GM23338 (cell line): ENCODE measurements around the gene DHRS12.

Experiments
- CREB1 ChIP-seq: fragments of 250-450 bp; sonication (Bioruptor Pico); IDR thresholded peaks from 2 replicates; pipeline ENCODE4 v1.5.0; 2020; ENCODE audit warnings: low read depth, mild to moderate bottlenecking, moderate library complexity
- CTCF ChIP-seq, 2 experiments: fragments of 200-600 bp in 1 of 2; sonication (generic) in 1 of 2; conservative IDR thresholded peaks; 2 replicates each; pipeline versions ENCODE4 v1.5.1 to v1.6.1; 2016 to 2017; ENCODE audit warnings: antibody characterized with exemption in 2 of 2, low read depth in 2 of 2, mild to moderate bottlenecking in 2 of 2, moderate library complexity in 1 of 2
- ETS1 ChIP-seq: IDR thresholded peaks from 2 replicates; pipeline ENCODE4 v1.6.1; 2016; ENCODE audit warnings: antibody characterized with exemption
- EZH2 ChIP-seq: fragments of 200-600 bp; sonication (generic); IDR thresholded peaks from one replicate; pipeline ENCODE4 v1.8.0; 2017; ENCODE audit warnings: antibody characterized with exemption, mild to moderate bottlenecking, low read depth; ENCODE audit not compliant: unreplicated experiment
- EZH2phosphoT487 ChIP-seq: fragments of 200-600 bp; sonication (generic); IDR thresholded peaks from one replicate; pipeline ENCODE4 v1.8.1; 2018; ENCODE audit warnings: antibody characterized with exemption; ENCODE audit not compliant: unreplicated experiment
- JUNB ChIP-seq: IDR thresholded peaks from one replicate; pipeline ENCODE4 v1.6.1; 2016; ENCODE audit warnings: antibody characterized with exemption; ENCODE audit not compliant: unreplicated experiment
- NANOG ChIP-seq: IDR thresholded peaks from 2 replicates; pipeline ENCODE4 v1.6.1; 2016; ENCODE audit warnings: antibody characterized with exemption, borderline replicate concordance
- POLR2AphosphoS5 ChIP-seq: IDR thresholded peaks from 2 replicates; pipeline ENCODE4 v1.6.1; 2016; ENCODE audit warnings: antibody characterized with exemption, low read depth
- STAT1 ChIP-seq: IDR thresholded peaks from one replicate; pipeline ENCODE4 v1.6.1; 2016; ENCODE audit warnings: antibody characterized with exemption; ENCODE audit not compliant: unreplicated experiment
- ZNF462 ChIP-seq: fragments of 250-450 bp; sonication (Bioruptor Pico); IDR thresholded peaks from 2 replicates; pipeline ENCODE4 v1.5.0; 2020; ENCODE audit warnings: mild to moderate bottlenecking, moderate library complexity
- TF ChIP-seq, protein P1 (sequence below): IDR thresholded peaks from one replicate; pipeline ENCODE4 v1.6.1; 2018; ENCODE audit warnings: antibody characterized with exemption; ENCODE audit not compliant: unreplicated experiment

- TF ChIP-seq CTCF (conservative IDR thresholded peaks at IDR 0.05; ENCODE audit: low read depth in 2 of 2) (no peak), EZH2 (no peak), CREB1 (CRISPR knock-in tag) (no peak), NANOG (no peak), JUNB (no peak), POLR2AphosphoS5 (no peak), EZH2phosphoT487 (no peak), ZNF462 (CRISPR knock-in tag) (no peak), ETS1 (no peak), STAT1 (no peak)
- TF ChIP-seq, protein P1, sequence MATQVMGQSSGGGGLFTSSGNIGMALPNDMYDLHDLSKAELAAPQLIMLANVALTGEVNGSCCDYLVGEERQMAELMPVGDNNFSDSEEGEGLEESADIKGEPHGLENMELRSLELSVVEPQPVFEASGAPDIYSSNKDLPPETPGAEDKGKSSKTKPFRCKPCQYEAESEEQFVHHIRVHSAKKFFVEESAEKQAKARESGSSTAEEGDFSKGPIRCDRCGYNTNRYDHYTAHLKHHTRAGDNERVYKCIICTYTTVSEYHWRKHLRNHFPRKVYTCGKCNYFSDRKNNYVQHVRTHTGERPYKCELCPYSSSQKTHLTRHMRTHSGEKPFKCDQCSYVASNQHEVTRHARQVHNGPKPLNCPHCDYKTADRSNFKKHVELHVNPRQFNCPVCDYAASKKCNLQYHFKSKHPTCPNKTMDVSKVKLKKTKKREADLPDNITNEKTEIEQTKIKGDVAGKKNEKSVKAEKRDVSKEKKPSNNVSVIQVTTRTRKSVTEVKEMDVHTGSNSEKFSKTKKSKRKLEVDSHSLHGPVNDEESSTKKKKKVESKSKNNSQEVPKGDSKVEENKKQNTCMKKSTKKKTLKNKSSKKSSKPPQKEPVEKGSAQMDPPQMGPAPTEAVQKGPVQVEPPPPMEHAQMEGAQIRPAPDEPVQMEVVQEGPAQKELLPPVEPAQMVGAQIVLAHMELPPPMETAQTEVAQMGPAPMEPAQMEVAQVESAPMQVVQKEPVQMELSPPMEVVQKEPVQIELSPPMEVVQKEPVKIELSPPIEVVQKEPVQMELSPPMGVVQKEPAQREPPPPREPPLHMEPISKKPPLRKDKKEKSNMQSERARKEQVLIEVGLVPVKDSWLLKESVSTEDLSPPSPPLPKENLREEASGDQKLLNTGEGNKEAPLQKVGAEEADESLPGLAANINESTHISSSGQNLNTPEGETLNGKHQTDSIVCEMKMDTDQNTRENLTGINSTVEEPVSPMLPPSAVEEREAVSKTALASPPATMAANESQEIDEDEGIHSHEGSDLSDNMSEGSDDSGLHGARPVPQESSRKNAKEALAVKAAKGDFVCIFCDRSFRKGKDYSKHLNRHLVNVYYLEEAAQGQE: no peak
Observed at GRCh38 chr13:51793570-51794271, 10.2 kb downstream of the DHRS12 start.
